IPS DF 6.9 (cell line): ENCODE results near the gene DAW1.

ENCODE experiments used
- DNase-seq: peaks from one replicate; pipeline ENCODE4 v3.0.0-alpha.2; 2013; ENCODE audit warnings: low read depth, low spot score
- H3K27ac ChIP-seq: one replicate; pipeline ENCODE4 v1.5.1; 2013; ENCODE audit warnings: low read length, control low read depth
- H3K27me3 ChIP-seq: 2 replicates; pipeline ENCODE4 v1.6.1; 2013; ENCODE audit warnings: mild to moderate bottlenecking, low read length; ENCODE audit not compliant: control insufficient read depth, insufficient read depth
- H3K36me3 ChIP-seq: 2 replicates; pipeline ENCODE4 v1.6.1; 2013; ENCODE audit warnings: low read length; ENCODE audit not compliant: control insufficient read depth, insufficient read depth
- H3K4me1 ChIP-seq: 2 replicates; pipeline ENCODE4 v1.6.1; 2013; ENCODE audit warnings: low read length; ENCODE audit not compliant: control insufficient read depth, insufficient read depth
- H3K4me3 ChIP-seq: 2 replicates; pipeline ENCODE4 v1.5.1; 2013; ENCODE audit warnings: mild to moderate bottlenecking, low read length
- H3K9me3 ChIP-seq: 2 replicates; pipeline ENCODE4 v1.6.1; 2013; ENCODE audit warnings: low read length, inconsistent platforms; ENCODE audit not compliant: control insufficient read depth, insufficient read depth
- WGBS: extraction: QIAGEN DNeasy Blood & Tissue Kit; methylation state at CpG from one replicate; pipeline ENCODE4 v1.1.7; 2013; ENCODE audit warnings: mixed read lengths, missing lambda C conversion rate; ENCODE audit not compliant: insufficient read length, insufficient coverage; 5-methylcytosine and 5-hydroxymethylcytosine counted together

The DAW1 gene

DNA sequence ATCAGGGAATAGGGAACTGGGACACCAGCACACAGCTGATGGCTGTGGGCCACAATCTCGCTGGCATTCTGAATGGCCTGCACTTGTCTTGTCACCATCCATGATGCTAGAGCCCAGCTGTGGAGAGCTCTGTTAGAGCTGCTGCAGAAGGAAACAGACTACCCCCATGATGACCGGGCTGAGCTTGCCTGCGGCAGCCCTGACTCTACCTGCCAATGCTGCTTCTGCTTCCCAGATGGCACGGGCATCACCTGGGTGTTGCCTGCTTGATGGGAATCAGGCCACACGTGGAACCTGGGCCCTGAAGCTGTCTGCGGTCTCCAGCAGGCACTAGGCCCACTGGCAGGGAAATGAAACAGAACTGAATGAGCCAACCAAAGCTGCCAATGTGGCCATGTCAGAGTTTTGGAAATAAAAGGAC is 11.2 kb upstream of the DAW1 start:
- H3K36me3 ChIP-seq, result no peaks in the 10 kb centered on the region
- no peak for DNase-seq
- H3K27ac ChIP-seq, result no peak overlapping the region
- H3K9me3 ChIP-seq, result no peaks in the 10 kb centered on the region
- no CpG with 5 or more reads among the region's 6 CpGs for WGBS
- H3K4me3 ChIP-seq, result no peak overlapping the region
- peaks cover 3% of the 10 kb centered on the region; the same call in 1 of the 2 replicates for H3K4me1 ChIP-seq
- no peaks in the 10 kb centered on the region for H3K27me3 ChIP-seq

DNA sequence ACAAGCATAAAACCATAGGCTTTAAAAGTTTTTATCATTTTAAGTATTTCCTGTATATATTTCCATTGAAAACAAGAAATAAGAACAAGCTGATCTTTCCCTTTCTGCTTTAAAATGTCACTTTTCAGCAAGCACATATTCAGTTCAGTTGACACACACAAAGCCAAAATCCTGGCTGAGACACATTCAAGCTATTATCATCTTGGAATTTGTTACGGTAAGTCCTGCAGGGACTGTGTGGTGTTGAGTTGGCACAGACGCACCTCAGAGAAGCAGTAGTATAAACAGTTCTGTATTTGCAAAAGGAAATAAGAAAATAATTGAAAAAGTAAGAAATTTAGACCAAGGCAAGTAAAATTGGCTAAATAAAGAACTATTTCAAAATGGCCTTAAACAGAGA is 10.4 kb upstream of the DAW1 start:
- Histone ChIP-seq H3K4me3 (no peak overlapping the region), H3K9me3 (no peaks in the 10 kb centered on the region), H3K4me1 (peaks cover 3% of the 10 kb centered on the region; the same call in 1 of the 2 replicates), H3K36me3 (no peaks in the 10 kb centered on the region), H3K27ac (no peak overlapping the region), H3K27me3 (no peaks in the 10 kb centered on the region)
- WGBS, result no CpG with 5 or more reads among the region's 2 CpGs
- DNase-seq, result no peak

DNA sequence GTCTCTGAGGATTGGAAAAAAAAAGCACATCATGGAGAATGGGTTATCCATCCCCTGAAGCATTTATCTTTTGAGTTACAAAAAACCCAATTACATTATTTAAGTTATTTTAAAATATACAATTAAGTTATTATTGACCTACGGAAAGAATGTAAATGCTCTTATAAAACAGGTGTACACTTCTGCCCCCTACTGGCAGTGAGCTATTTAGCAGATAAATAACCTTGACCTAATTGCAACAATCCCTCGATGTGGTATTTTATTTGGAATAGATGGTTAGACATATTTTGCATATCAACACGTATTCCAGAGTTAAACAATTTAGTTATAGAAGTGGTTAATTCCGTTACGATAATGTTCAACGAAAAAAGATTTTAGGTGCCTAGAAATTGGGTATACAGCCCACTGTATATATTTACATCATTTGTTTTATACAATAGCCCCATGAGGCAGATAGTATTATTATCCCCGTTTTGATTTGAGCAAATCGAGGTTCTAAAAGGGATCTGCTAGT is 9.1 kb upstream of the DAW1 start:
- H3K27ac ChIP-seq, result no peak overlapping the region
- no peaks in the 10 kb centered on the region for H3K9me3 ChIP-seq
- H3K36me3 ChIP-seq, result no peaks in the 10 kb centered on the region
- H3K4me3 ChIP-seq, result no peak overlapping the region
- H3K27me3 ChIP-seq, result no peaks in the 10 kb centered on the region
- peaks cover 3% of the 10 kb centered on the region; the same call in 1 of the 2 replicates for H3K4me1 ChIP-seq
- WGBS, result no CpG with 5 or more reads among the region's 8 CpGs
- no peak for DNase-seq

DNA sequence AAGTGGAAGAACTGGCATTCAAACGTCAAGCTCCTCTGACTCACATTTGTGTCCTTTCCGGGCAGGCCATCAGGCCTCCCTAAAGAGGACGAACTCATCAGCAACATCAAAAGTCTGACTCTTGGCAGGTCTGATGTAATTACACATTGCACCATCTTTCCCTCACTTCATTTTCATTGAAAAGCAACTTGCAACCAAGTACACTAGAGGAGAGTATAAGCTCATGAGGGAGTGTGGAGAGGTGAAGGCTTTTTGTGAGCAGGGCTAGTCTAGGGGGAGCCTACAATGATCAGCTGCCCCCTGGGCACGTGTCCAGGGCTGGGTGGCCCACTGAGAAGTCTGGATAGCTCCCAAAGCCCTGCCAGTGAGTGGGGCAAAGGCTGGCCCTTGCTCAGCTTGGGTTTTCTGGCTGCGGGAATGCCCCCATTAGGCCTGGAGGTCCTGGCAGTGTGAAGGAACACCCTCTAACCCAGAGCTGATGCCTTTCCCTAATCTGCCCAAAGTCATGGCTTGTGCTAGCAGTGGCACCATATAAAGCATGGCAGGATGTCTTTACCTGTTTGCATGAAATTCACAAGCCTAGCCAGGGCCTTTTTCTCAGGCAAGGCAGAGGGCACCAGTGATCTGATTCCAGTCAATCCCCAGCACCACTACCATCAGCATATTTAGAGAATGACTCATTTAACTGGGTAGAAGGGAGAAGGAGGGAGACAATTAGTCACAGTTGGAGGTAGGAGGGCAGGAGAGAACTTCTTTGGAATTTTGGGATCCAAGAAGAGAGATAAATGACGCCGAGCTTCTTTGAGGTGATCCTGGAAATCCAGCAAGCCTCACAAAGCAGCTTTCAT is 8.5 kb upstream of the DAW1 start:
- DNase-seq, result no peak
- Histone ChIP-seq H3K4me1 (peaks cover 3% of the 10 kb centered on the region; the same call in 1 of the 2 replicates), H3K27me3 (no peaks in the 10 kb centered on the region), H3K27ac (no peak overlapping the region), H3K4me3 (no peak overlapping the region), H3K36me3 (no peaks in the 10 kb centered on the region), H3K9me3 (no peaks in the 10 kb centered on the region)
- WGBS, result no CpG with 5 or more reads among the region's 7 CpGs

DNA sequence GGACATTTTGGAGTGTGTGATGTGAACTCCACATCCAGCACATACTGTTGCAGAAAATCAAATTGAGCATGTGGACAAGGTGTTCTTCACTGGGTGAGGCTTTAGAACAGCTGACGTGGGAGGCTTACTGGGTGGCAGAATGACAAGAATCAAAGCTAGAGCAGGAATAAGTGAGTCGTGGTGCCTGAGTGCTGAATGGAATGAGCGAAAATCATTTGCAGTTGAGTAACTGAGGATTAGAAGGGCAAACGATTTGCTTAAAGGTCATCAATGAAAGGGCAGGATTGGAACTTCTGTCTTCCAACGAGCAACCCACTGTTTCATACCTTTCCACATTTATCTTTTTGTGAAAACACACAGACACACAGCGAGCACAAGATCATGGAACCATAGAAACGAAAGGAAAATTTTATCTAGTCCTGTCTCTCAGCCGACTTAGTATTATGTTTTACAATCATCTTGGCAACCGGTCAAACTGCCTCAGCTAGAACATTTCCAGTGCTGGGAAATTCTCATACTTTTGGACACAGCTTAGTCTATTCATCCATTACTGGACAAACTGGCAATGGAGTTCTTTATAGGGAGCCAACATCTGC is 7.2 kb upstream of the DAW1 start:
- Histone ChIP-seq H3K4me3 (no peak overlapping the region), H3K9me3 (no peaks in the 10 kb centered on the region)

DNA sequence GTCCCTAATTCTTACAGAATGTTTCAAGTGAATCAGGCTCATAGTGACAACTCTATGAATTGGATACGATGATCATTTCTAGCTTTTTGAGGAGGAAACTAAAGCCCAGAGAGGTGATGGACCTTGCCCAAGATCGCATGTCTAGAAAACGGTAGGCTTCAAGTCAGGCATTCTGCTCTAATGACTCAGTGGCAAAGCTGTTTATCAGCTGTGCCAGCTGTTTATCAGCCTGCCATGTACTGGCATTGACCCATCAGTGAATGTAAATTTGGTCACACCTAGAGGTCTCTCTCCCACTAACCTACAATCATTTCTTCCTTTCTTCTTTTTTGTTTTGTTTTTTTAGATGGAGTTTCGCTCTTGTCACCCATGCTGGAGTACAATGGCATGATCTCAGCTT is 6.1 kb upstream of the DAW1 start:
- H3K36me3 ChIP-seq, result no peaks in the 10 kb centered on the region
- no peaks in the 10 kb centered on the region for H3K9me3 ChIP-seq
- no peak overlapping the region for H3K4me3 ChIP-seq
- peaks cover 3% of the 10 kb centered on the region; the same call in 1 of the 2 replicates for H3K4me1 ChIP-seq
- no peak overlapping the region for H3K27ac ChIP-seq
- no CpG with 5 or more reads among the region's 4 CpGs for WGBS
- H3K27me3 ChIP-seq, result no peaks in the 10 kb centered on the region
- DNase-seq, result no peak

More for the DNA sequence above, 7.2 kb upstream of the DAW1 start:
- DNase-seq, result no peak
- Histone ChIP-seq H3K27me3 (no peaks in the 10 kb centered on the region), H3K27ac (no peak overlapping the region), H3K4me1 (peaks cover 3% of the 10 kb centered on the region; the same call in 1 of the 2 replicates), H3K36me3 (no peaks in the 10 kb centered on the region)
- WGBS, result no CpG with 5 or more reads among the region's 9 CpGs

DNA sequence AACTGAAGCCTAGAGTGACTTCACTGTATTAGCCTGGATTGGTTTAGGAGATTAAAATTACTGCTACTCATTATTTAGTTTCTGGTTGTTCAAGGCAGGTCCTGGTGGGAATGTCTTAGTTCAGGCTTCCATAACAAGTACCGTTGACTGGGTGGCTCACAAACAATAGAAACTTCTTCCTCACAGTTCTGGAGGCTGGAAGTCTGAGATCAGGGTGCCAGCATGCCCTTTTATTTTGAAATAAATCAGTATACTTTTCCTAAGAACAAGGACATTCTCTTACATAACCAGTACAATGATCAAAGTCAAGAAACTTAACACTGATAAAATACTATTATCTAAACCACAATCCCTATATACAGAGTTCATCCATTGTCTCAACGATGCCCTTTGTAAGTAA is 4.0 kb upstream of the DAW1 start:
- Histone ChIP-seq H3K4me1 (peaks cover 3% of the 10 kb centered on the region; the same call in 1 of the 2 replicates), H3K36me3 (no peaks in the 10 kb centered on the region), H3K27ac (no peak overlapping the region), H3K4me3 (no peak overlapping the region), H3K27me3 (no peaks in the 10 kb centered on the region), H3K9me3 (no peaks in the 10 kb centered on the region)
- DNase-seq, result no peak
- WGBS, result no CpG with 5 or more reads among the region's 2 CpGs

DNA sequence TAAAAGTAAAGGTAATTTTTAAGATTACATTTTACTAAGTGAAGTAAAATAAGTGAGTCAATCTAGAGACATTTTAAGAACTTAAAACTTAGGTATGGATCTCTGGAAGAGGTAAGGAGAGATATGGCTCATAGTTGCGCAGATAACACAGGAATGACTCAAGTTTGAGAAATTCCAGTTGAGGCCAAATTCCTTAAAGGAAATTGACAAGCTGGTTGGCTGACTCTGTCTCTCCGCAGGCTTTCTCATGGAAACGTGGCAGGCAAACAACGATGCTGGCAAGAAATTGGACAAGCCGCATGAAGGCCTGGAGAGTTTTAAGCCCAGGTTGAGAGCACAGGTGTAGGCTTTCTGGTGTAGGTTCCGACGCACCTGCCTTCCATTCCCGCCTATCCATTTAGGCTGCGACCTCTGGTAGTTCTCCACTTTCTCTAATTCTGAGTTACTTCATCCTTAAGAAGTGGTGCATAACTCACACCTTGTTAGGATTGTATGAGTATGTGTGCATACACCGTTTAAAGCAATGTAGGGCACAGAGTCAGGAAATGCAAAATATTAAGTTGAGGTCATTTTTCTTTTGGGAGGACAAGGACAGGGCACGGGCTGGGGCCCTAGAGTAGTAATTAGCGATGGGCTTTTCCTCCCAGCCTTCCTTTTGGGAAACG is 589 bp upstream of the DAW1 start:
- WGBS, result no CpG with 5 or more reads among the region's 13 CpGs
- Histone ChIP-seq H3K36me3 (no peaks in the 10 kb centered on the region), H3K27me3 (no peaks in the 10 kb centered on the region), H3K4me3 (peak overlapping the region; percentile 41; the same call in 1 of the 2 replicates), H3K27ac (no peak overlapping the region), H3K9me3 (no peaks in the 10 kb centered on the region), H3K4me1 (no peaks in the 10 kb centered on the region)
- DNase-seq, result no peak

DNA sequence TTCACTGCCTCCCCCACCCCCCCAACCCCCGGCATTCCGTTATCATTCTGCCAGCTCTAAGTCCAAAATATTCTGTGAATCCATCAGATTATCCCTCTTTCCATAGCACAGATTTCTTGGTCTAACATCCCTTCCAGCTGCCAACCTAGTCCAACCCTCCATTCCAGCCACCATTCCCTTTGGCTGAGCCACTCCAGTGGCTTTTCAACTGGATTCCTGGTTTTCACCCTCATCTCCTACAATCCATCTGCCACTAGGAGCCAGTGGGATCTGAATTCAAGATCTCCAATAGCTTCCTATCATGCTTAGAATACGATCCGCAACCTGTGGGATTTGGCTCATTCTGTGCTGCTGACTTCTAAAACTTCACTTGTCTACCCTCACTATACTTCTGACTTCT is 1.2 kb downstream of the DAW1 start:
- H3K27me3 ChIP-seq, result no peaks in the 10 kb centered on the region
- no peak overlapping the region for H3K27ac ChIP-seq
- DNase-seq, result no peak
- no CpG with 5 or more reads among the region's 4 CpGs for WGBS
- no peaks in the 10 kb centered on the region for H3K4me1 ChIP-seq
- H3K9me3 ChIP-seq, result no peaks in the 10 kb centered on the region
- H3K36me3 ChIP-seq, result no peaks in the 10 kb centered on the region
- no peak overlapping the region for H3K4me3 ChIP-seq

DNA sequence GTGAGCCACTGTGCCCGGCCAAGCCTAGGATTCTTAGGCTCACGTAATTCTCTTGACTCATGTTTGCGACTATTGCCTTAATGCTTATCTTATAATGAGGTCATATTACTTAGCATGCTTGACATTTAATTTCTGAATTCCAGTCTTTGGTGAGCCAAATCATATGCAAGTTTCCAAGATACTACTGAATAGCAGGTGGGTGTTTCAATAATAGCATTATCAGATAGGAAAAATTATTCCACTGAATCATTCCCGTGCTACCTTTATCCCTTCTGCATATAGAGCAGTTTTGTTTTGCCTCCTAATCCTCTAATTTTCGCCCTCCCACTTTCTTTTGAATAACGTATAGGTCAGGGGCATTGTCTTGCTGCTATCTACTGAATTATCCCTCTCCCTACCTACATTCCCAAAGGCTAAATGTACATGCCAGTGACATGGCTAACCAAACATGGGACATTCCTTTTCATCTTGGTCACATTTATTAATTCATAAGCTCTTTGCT is 4.9 kb downstream of the DAW1 start:
- DNase-seq, result no peak
- no CpG with 5 or more reads among the region's 6 CpGs for WGBS
- no peaks in the 10 kb centered on the region for H3K4me1 ChIP-seq

More for the DNA sequence above, 4.9 kb downstream of the DAW1 start:
- H3K27me3 ChIP-seq, result no peaks in the 10 kb centered on the region
- no peak overlapping the region for H3K27ac ChIP-seq
- H3K36me3 ChIP-seq, result no peaks in the 10 kb centered on the region
- no peak overlapping the region for H3K4me3 ChIP-seq
- H3K9me3 ChIP-seq, result no peaks in the 10 kb centered on the region
